ENCODE measurements around the gene SEC31A. TPM values are rescaled to one million over a fixed set of nuclear protein-coding genes. Genes with fewer than 3 reads are reported as not detected.

Gene SEC31A
- total and polyA plus RNA-seq, 4 donors, result 83.7 to 244 (median 149) TPM

GRCh38 chr4:82898322-82899243 lies 7.6 kb upstream of the SEC31A start:
- WGBS, 2 donors, result 37 to 44% methylated on average over 7 of the region's 7 CpGs
- no peak overlapping the region for H3K4me3 ChIP-seq
- H3K36me3 ChIP-seq (ENCODE audit: control insufficient read depth in 4 of 4, insufficient read depth in 4 of 4, low read length in 4 of 4), result peaks cover 3 to 10% (median 6%) of the 10 kb centered on the region in 4 donors
- H3K27ac ChIP-seq (ENCODE audit: low read depth in 1 of 2, low read length in 1 of 2), result peak overlapping the region; percentile 57 to 88
- TF ChIP-seq CTCF (IDR thresholded peaks at IDR 0.05; ENCODE audit: control extremely low read depth, extremely low read depth), result peak; percentile 9
- peaks cover 0 to 32% (median 3%) of the 10 kb centered on the region in 5 donors for H3K4me1 ChIP-seq (ENCODE audit: control insufficient read depth in 5 of 5, insufficient read depth in 5 of 5, low read length in 5 of 5)
- DNase-seq (peak; percentile 45 to 65 (median 52)), ATAC-seq (ENCODE audit: insufficient read depth, low FRiP score) (no peak)
- H3K27me3 ChIP-seq (ENCODE audit: control insufficient read depth in 3 of 3, insufficient read depth in 3 of 3, low read length in 2 of 3), result no peaks in the 10 kb centered on the region
- H3K9ac ChIP-seq (ENCODE audit: insufficient read depth in 1 of 2, low read length in 2 of 2), result peak overlapping the region; percentile 89 to 93
- no peaks in the 10 kb centered on the region for H3K9me3 ChIP-seq (ENCODE audit: control insufficient read depth in 4 of 4, insufficient read depth in 3 of 4, low read length in 3 of 4)

GRCh38 chr4:82896755-82897154 lies 5.8 kb upstream of the SEC31A start:
- no peak for TF ChIP-seq CTCF (IDR thresholded peaks at IDR 0.05; ENCODE audit: control extremely low read depth, extremely low read depth)
- no peaks in the 10 kb centered on the region for H3K27me3 ChIP-seq (ENCODE audit: control insufficient read depth in 3 of 3, insufficient read depth in 3 of 3, low read length in 2 of 3)
- no peak overlapping the region for H3K9ac ChIP-seq (ENCODE audit: insufficient read depth in 1 of 2, low read length in 2 of 2)
- H3K36me3 ChIP-seq (ENCODE audit: control insufficient read depth in 4 of 4, insufficient read depth in 4 of 4, low read length in 4 of 4), result peaks cover 3 to 10% (median 8%) of the 10 kb centered on the region in 4 donors
- no peak overlapping the region for H3K4me3 ChIP-seq
- DNase-seq (no peak), ATAC-seq (ENCODE audit: insufficient read depth, low FRiP score) (no peak)
- 80 to 89% methylated on average over 1 of the region's 1 CpG for WGBS, 2 donors
- no peak overlapping the region for H3K27ac ChIP-seq (ENCODE audit: low read depth in 1 of 2, low read length in 1 of 2)
- H3K9me3 ChIP-seq (ENCODE audit: control insufficient read depth in 4 of 4, insufficient read depth in 3 of 4, low read length in 3 of 4), result no peaks in the 10 kb centered on the region
- H3K4me1 ChIP-seq (ENCODE audit: control insufficient read depth in 5 of 5, insufficient read depth in 5 of 5, low read length in 5 of 5), result peaks cover 0 to 29% (median 3%) of the 10 kb centered on the region in 5 donors

- no peaks in the 10 kb centered on the region for H3K9me3 ChIP-seq (ENCODE audit: control insufficient read depth in 4 of 4, insufficient read depth in 3 of 4, low read length in 3 of 4)
- no peaks in the 10 kb centered on the region for H3K27me3 ChIP-seq (ENCODE audit: control insufficient read depth in 3 of 3, insufficient read depth in 3 of 3, low read length in 2 of 3)
- no peak overlapping the region for H3K9ac ChIP-seq (ENCODE audit: insufficient read depth in 1 of 2, low read length in 2 of 2)
- no peak for ATAC-seq (ENCODE audit: insufficient read depth, low FRiP score)
- peaks cover 0 to 24% (median 5%) of the 10 kb centered on the region in 5 donors for H3K4me1 ChIP-seq (ENCODE audit: control insufficient read depth in 5 of 5, insufficient read depth in 5 of 5, low read length in 5 of 5)
- WGBS, 2 donors, result 89 to 93% methylated on average over 3 of the region's 3 CpGs
- no peak overlapping the region for H3K4me3 ChIP-seq
- TF ChIP-seq CTCF (IDR thresholded peaks at IDR 0.05; ENCODE audit: control extremely low read depth, extremely low read depth), result no peak
- no peak for DNase-seq
- H3K27ac ChIP-seq (ENCODE audit: low read depth in 1 of 2, low read length in 1 of 2), result no peak overlapping the region
- peaks cover 6 to 10% (median 9%) of the 10 kb centered on the region in 4 donors for H3K36me3 ChIP-seq (ENCODE audit: control insufficient read depth in 4 of 4, insufficient read depth in 4 of 4, low read length in 4 of 4)
Observed at GRCh38 chr4:82893942-82894341, 3.0 kb upstream of the SEC31A start.
